Activated T-cell treated with anti-CD3 and anti-CD28 coated beads, Interleukin-2, amount 50 U/mL, for 4 hours (primary cell): ENCODE results near the gene LDHA. TPM values are rescaled to one million over a fixed set of nuclear protein-coding genes. Genes with fewer than 3 reads are reported as not detected.

Experiments
- ATAC-seq, 2 donors: fragments of 200-7000 bp; cut with Tn5 transposase; one replicate each; pipeline ENCODE4 v1.10.0; 2021
- DNase-seq: peaks from one replicate; pipeline ENCODE4 v3.0.0-alpha.2; 2020
- H3K27me3 Mint-ChIP-seq: one replicate; pipeline ENCODE4 v1.8.0; 2021; ENCODE audit warnings: low read depth, mixed read lengths
- H3K36me3 Mint-ChIP-seq: one replicate; pipeline ENCODE4 v1.8.0; 2022; ENCODE audit warnings: mixed read lengths; ENCODE audit not compliant: insufficient read depth
- H3K4me1 Mint-ChIP-seq: one replicate; pipeline ENCODE4 v1.8.0; 2021; ENCODE audit warnings: low read depth, mixed read lengths
- H3K4me3 Mint-ChIP-seq: one replicate; pipeline ENCODE4 v1.8.0; 2021; ENCODE audit warnings: mild to moderate bottlenecking, moderate library complexity, mixed read lengths
- H3K9me3 Mint-ChIP-seq: one replicate; pipeline ENCODE4 v1.8.0; 2021; ENCODE audit warnings: mixed read lengths
- total RNA-seq, 3 donors: library from RNA; stranded (reverse); gene quantifications; one replicate each; pipeline ENCODE4 v1.2.1, GENCODE V29; 2021

Gene LDHA
- 1,000 to 10,000 TPM; 1,291 to 1,542 (median 1,369) TPM for total RNA-seq

- H3K9me3 Mint-ChIP-seq, result no peaks in the 10 kb centered on the region
- H3K4me1 Mint-ChIP-seq, result peaks cover 42% of the 10 kb centered on the region
- peaks cover 31% of the 10 kb centered on the region for H3K36me3 Mint-ChIP-seq
- H3K4me3 Mint-ChIP-seq, result peak within 1 kb of the TSS; percentile 99
- DNase-seq (peak; percentile 100), ATAC-seq (peak; percentile 80 to 84)
- H3K27me3 Mint-ChIP-seq, result no peaks in the 10 kb centered on the region
Measured at GRCh38 chr11:18394275-18394927, at the start of gene LDHA. Gene LDHA (plus strand): TSS chr11:18394563. CDS start chr11:18396843, 2,280 bp downstream.

GRCh38 chr11:18347471-18348125, 46.8 kb upstream of the LDHA start:
- H3K4me3 Mint-ChIP-seq, result no peak overlapping the region
- peaks cover 42% of the 10 kb centered on the region for H3K36me3 Mint-ChIP-seq
- ATAC-seq (no peak), DNase-seq (no peak)
- no peaks in the 10 kb centered on the region for H3K27me3 Mint-ChIP-seq
- H3K9me3 Mint-ChIP-seq, result no peaks in the 10 kb centered on the region
- H3K4me1 Mint-ChIP-seq, result no peaks in the 10 kb centered on the region

- Mint-ChIP-seq H3K9me3 (no peaks in the 10 kb centered on the region), H3K27me3 (no peaks in the 10 kb centered on the region), H3K4me1 (no peaks in the 10 kb centered on the region), H3K36me3 (peaks cover 47% of the 10 kb centered on the region), H3K4me3 (no peak overlapping the region)
- ATAC-seq, result no peak
- no peak for DNase-seq
Measured at GRCh38 chr11:18352581-18352980, 41.8 kb upstream of the LDHA start.

GRCh38 chr11:18358646-18359045, 35.7 kb upstream of the LDHA start:
- H3K4me1 Mint-ChIP-seq, result no peaks in the 10 kb centered on the region
- DNase-seq (no peak), ATAC-seq (no peak)
- H3K36me3 Mint-ChIP-seq, result peaks cover 32% of the 10 kb centered on the region
- no peak overlapping the region for H3K4me3 Mint-ChIP-seq
- H3K9me3 Mint-ChIP-seq, result no peaks in the 10 kb centered on the region
- H3K27me3 Mint-ChIP-seq, result no peaks in the 10 kb centered on the region

GRCh38 chr11:18361154-18361553, 33.2 kb upstream of the LDHA start:
- DNase-seq, result no peak
- ATAC-seq, result no peak

GRCh38 chr11:18364495-18365073, 29.8 kb upstream of the LDHA start:
- Mint-ChIP-seq H3K9me3 (no peaks in the 10 kb centered on the region), H3K27me3 (no peaks in the 10 kb centered on the region), H3K36me3 (peaks cover 28% of the 10 kb centered on the region), H3K4me1 (peaks cover 7% of the 10 kb centered on the region), H3K4me3 (no peak overlapping the region)
- DNase-seq (no peak), ATAC-seq (no peak)

More at GRCh38 chr11:18361154-18361553, 33.2 kb upstream of the LDHA start:
- Mint-ChIP-seq H3K4me3 (no peak overlapping the region), H3K4me1 (peaks cover 5% of the 10 kb centered on the region), H3K27me3 (no peaks in the 10 kb centered on the region), H3K9me3 (no peaks in the 10 kb centered on the region), H3K36me3 (peaks cover 35% of the 10 kb centered on the region)

GRCh38 chr11:18365741-18366140, 28.6 kb upstream of the LDHA start:
- no peak overlapping the region for H3K4me3 Mint-ChIP-seq
- H3K4me1 Mint-ChIP-seq, result peaks cover 7% of the 10 kb centered on the region
- H3K36me3 Mint-ChIP-seq, result peaks cover 28% of the 10 kb centered on the region
- H3K27me3 Mint-ChIP-seq, result no peaks in the 10 kb centered on the region
- DNase-seq (no peak), ATAC-seq (no peak)
- H3K9me3 Mint-ChIP-seq, result no peaks in the 10 kb centered on the region

GRCh38 chr11:18366286-18366685, 28.1 kb upstream of the LDHA start:
- Mint-ChIP-seq H3K27me3 (no peaks in the 10 kb centered on the region), H3K9me3 (no peaks in the 10 kb centered on the region), H3K36me3 (peaks cover 25% of the 10 kb centered on the region), H3K4me1 (peaks cover 7% of the 10 kb centered on the region), H3K4me3 (no peak overlapping the region)
- no peak for DNase-seq
- no peak for ATAC-seq

- H3K4me3 Mint-ChIP-seq, result no peak overlapping the region
- ATAC-seq, result no peak
- no peaks in the 10 kb centered on the region for H3K27me3 Mint-ChIP-seq
- peaks cover 7% of the 10 kb centered on the region for H3K4me1 Mint-ChIP-seq
- no peaks in the 10 kb centered on the region for H3K9me3 Mint-ChIP-seq
- H3K36me3 Mint-ChIP-seq, result peaks cover 25% of the 10 kb centered on the region
- DNase-seq, result no peak
Measured at GRCh38 chr11:18367431-18367830, 26.9 kb upstream of the LDHA start.

GRCh38 chr11:18368221-18368620, 26.1 kb upstream of the LDHA start:
- ATAC-seq (no peak), DNase-seq (no peak)
- H3K4me3 Mint-ChIP-seq, result no peak overlapping the region
- peaks cover 7% of the 10 kb centered on the region for H3K4me1 Mint-ChIP-seq
- no peaks in the 10 kb centered on the region for H3K9me3 Mint-ChIP-seq
- peaks cover 25% of the 10 kb centered on the region for H3K36me3 Mint-ChIP-seq
- no peaks in the 10 kb centered on the region for H3K27me3 Mint-ChIP-seq

- Mint-ChIP-seq H3K36me3 (peaks cover 20% of the 10 kb centered on the region), H3K4me1 (peaks cover 7% of the 10 kb centered on the region), H3K27me3 (no peaks in the 10 kb centered on the region), H3K4me3 (no peak overlapping the region), H3K9me3 (no peaks in the 10 kb centered on the region)
- ATAC-seq, result no peak
- DNase-seq, result no peak
Measured at GRCh38 chr11:18369398-18369797, 25.0 kb upstream of the LDHA start.

- H3K36me3 Mint-ChIP-seq, result peaks cover 12% of the 10 kb centered on the region
- H3K4me1 Mint-ChIP-seq, result peaks cover under 1% of the 10 kb centered on the region
- H3K27me3 Mint-ChIP-seq, result no peaks in the 10 kb centered on the region
- ATAC-seq (no peak), DNase-seq (no peak)
- H3K4me3 Mint-ChIP-seq, result no peak overlapping the region
- H3K9me3 Mint-ChIP-seq, result no peaks in the 10 kb centered on the region
Measured at GRCh38 chr11:18371279-18371678, 23.1 kb upstream of the LDHA start.

GRCh38 chr11:18372201-18372600, 22.2 kb upstream of the LDHA start:
- Mint-ChIP-seq H3K4me3 (no peak overlapping the region), H3K9me3 (no peaks in the 10 kb centered on the region), H3K4me1 (no peaks in the 10 kb centered on the region), H3K27me3 (no peaks in the 10 kb centered on the region), H3K36me3 (peaks cover 4% of the 10 kb centered on the region)
- no peak for ATAC-seq
- DNase-seq, result no peak

- Mint-ChIP-seq H3K36me3 (no peaks in the 10 kb centered on the region), H3K4me3 (no peak overlapping the region), H3K9me3 (no peaks in the 10 kb centered on the region), H3K27me3 (no peaks in the 10 kb centered on the region), H3K4me1 (no peaks in the 10 kb centered on the region)
- DNase-seq, result no peak
- no peak for ATAC-seq
Measured at GRCh38 chr11:18374956-18375355, 19.4 kb upstream of the LDHA start.

GRCh38 chr11:18375941-18376340, 18.4 kb upstream of the LDHA start:
- H3K9me3 Mint-ChIP-seq, result no peaks in the 10 kb centered on the region
- ATAC-seq, result no peak
- no peaks in the 10 kb centered on the region for H3K36me3 Mint-ChIP-seq
- no peak for DNase-seq
- no peaks in the 10 kb centered on the region for H3K4me1 Mint-ChIP-seq
- no peaks in the 10 kb centered on the region for H3K27me3 Mint-ChIP-seq
- no peak overlapping the region for H3K4me3 Mint-ChIP-seq
